ENCODE data around the gene SCEL. TPM values are rescaled to one million over a fixed set of nuclear protein-coding genes. Genes with fewer than 3 reads are reported as not detected.

The SCEL gene
- total RNA-seq, 4 donors from 2014 or later = 250 to 300 (median 290) TPM

GRCh38 chr13:77521194-77521593 lies 14.3 kb upstream of the SCEL start:
- Histone ChIP-seq H3K9me3 (no peaks in the 10 kb centered on the region), H3K4me1 (peaks cover 28% of the 10 kb centered on the region), H3K27me3 (no peaks in the 10 kb centered on the region), H3K27ac (peak overlapping the region; percentile 70), H3K4me3 (no peak overlapping the region), H3K36me3 (no peaks in the 10 kb centered on the region)
- TF ChIP-seq POLR2A (IDR thresholded peaks at IDR 0.05) (no peak), EP300 (IDR thresholded peaks at IDR 0.05) (no peak), POLR2AphosphoS5 (IDR thresholded peaks at IDR 0.05) (no peak), CTCF (IDR thresholded peaks at IDR 0.05) (no peak)
- WGBS = 24% methylated on average over 2 of the region's 2 CpGs
- no peak for DNase-seq (ENCODE audit: low spot score in 2 of 2)

- WGBS = 31% methylated on average over 3 of the region's 3 CpGs
- Histone ChIP-seq H3K27me3 (no peaks in the 10 kb centered on the region), H3K36me3 (no peaks in the 10 kb centered on the region), H3K4me1 (peaks cover 28% of the 10 kb centered on the region), H3K27ac (peak overlapping the region; percentile 70), H3K4me3 (no peak overlapping the region), H3K9me3 (no peaks in the 10 kb centered on the region)
- DNase-seq (ENCODE audit: low spot score in 2 of 2) = no peak
- TF ChIP-seq POLR2A (IDR thresholded peaks at IDR 0.05) = no peak
These were observed 13.7 kb upstream of the SCEL start for GRCh38 chr13:77521595-77522367.

- H3K36me3 ChIP-seq = no peaks in the 10 kb centered on the region
- H3K27ac ChIP-seq = peak overlapping the region; percentile 70
- H3K27me3 ChIP-seq = no peaks in the 10 kb centered on the region
- H3K9me3 ChIP-seq = no peaks in the 10 kb centered on the region
- TF ChIP-seq CTCF (IDR thresholded peaks at IDR 0.05) (no peak), POLR2A (IDR thresholded peaks at IDR 0.05) (no peak), POLR2AphosphoS5 (IDR thresholded peaks at IDR 0.05) (no peak), EP300 (IDR thresholded peaks at IDR 0.05) (no peak)
- WGBS = 50% methylated on average over 3 of the region's 3 CpGs
- no peak for DNase-seq (ENCODE audit: low spot score in 2 of 2)
- no peak overlapping the region for H3K4me3 ChIP-seq
- H3K4me1 ChIP-seq = peaks cover 28% of the 10 kb centered on the region
These were observed 13.1 kb upstream of the SCEL start for GRCh38 chr13:77522444-77522843.

- Histone ChIP-seq H3K4me1 (peaks cover 28% of the 10 kb centered on the region), H3K27me3 (no peaks in the 10 kb centered on the region), H3K27ac (peak overlapping the region; percentile 62), H3K36me3 (no peaks in the 10 kb centered on the region), H3K9me3 (no peaks in the 10 kb centered on the region), H3K4me3 (no peak overlapping the region)
- WGBS = 97% methylated on average over 4 of the region's 4 CpGs
- DNase-seq (ENCODE audit: low spot score in 2 of 2) = no peak
- TF ChIP-seq EP300 (IDR thresholded peaks at IDR 0.05) = no peak
- no peak for TF ChIP-seq CTCF (IDR thresholded peaks at IDR 0.05)
- TF ChIP-seq POLR2AphosphoS5 (IDR thresholded peaks at IDR 0.05) = no peak
- TF ChIP-seq POLR2A (IDR thresholded peaks at IDR 0.05) = no peak
These were observed 12.1 kb upstream of the SCEL start for GRCh38 chr13:77523386-77523785.

- H3K9me3 ChIP-seq = no peaks in the 10 kb centered on the region
- H3K4me1 ChIP-seq = peaks cover 28% of the 10 kb centered on the region
- 75% methylated on average over 3 of the region's 3 CpGs for WGBS
- H3K27ac ChIP-seq = peak overlapping the region; percentile 62
- H3K36me3 ChIP-seq = no peaks in the 10 kb centered on the region
- TF ChIP-seq EP300 (IDR thresholded peaks at IDR 0.05) = no peak
- no peak for TF ChIP-seq POLR2A (IDR thresholded peaks at IDR 0.05)
- no peak for TF ChIP-seq CTCF (IDR thresholded peaks at IDR 0.05)
- TF ChIP-seq POLR2AphosphoS5 (IDR thresholded peaks at IDR 0.05) = no peak
- no peaks in the 10 kb centered on the region for H3K27me3 ChIP-seq
- H3K4me3 ChIP-seq = no peak overlapping the region
- no peak for DNase-seq (ENCODE audit: low spot score in 2 of 2)
These were observed 11.4 kb upstream of the SCEL start for GRCh38 chr13:77523834-77524728.
